Activated CD4-positive, CD25-positive, alpha-beta regulatory T cell treated with anti-CD3 and anti-CD28 coated beads, Interleukin-2, amount 50 U/mL, for 24 hours (primary cell): Measurements from ENCODE around the gene TMEM132D.
"Not testable (repeated sequence)": the region's sequence is repeated elsewhere in the genome, so short reads cannot be mapped to it uniquely, and the experiment has no call there.

ENCODE experiments used
- ATAC-seq, 2 donors: fragments of 150-1000 bp; cut with Tn5 transposase; one replicate each; pipeline ENCODE4 v1.10.0; 2021; ENCODE audit warnings: mild to moderate bottlenecking in 1 of 2, moderate library complexity in 1 of 2

The TMEM132D gene

GRCh38 chr12:129082441-129082840 lies 821.4 kb downstream of the TMEM132D start:
- no peak for ATAC-seq

- ATAC-seq = no peak
Measured at GRCh38 chr12:129081755-129082250, 822.0 kb downstream of the TMEM132D start.

- ATAC-seq = no peak
Measured at GRCh38 chr12:129080821-129081220, 823.0 kb downstream of the TMEM132D start.

- ATAC-seq = no peak
Measured at GRCh38 chr12:129080391-129080790, 823.4 kb downstream of the TMEM132D start.

GRCh38 chr12:129079719-129080118 lies 824.1 kb downstream of the TMEM132D start:
- ATAC-seq = no peak

- no peak for ATAC-seq
Measured at GRCh38 chr12:129076441-129077320, 827.1 kb downstream of the TMEM132D start.

- ATAC-seq = no peak
Measured at GRCh38 chr12:129075460-129076208, 828.2 kb downstream of the TMEM132D start.

- ATAC-seq = no peak
Measured at GRCh38 chr12:129074379-129074778, 829.4 kb downstream of the TMEM132D start.

- ATAC-seq = no peak
Measured at GRCh38 chr12:129073157-129073915, 830.5 kb downstream of the TMEM132D start.

GRCh38 chr12:129071362-129071761 lies 832.5 kb downstream of the TMEM132D start:
- ATAC-seq = no peak

GRCh38 chr12:129069886-129070285 lies 833.9 kb downstream of the TMEM132D start:
- no peak for ATAC-seq

GRCh38 chr12:129068684-129069083 lies 835.1 kb downstream of the TMEM132D start:
- no peak for ATAC-seq

- no peak for ATAC-seq
Measured at GRCh38 chr12:129067491-129067890, 836.3 kb downstream of the TMEM132D start.

GRCh38 chr12:129064209-129064855 lies 839.5 kb downstream of the TMEM132D start:
- ATAC-seq = no peak

- ATAC-seq = no peak
Measured at GRCh38 chr12:129063600-129063999, 840.2 kb downstream of the TMEM132D start.

- no peak for ATAC-seq
Measured at GRCh38 chr12:129053232-129053631, 850.6 kb downstream of the TMEM132D start.

GRCh38 chr12:129052373-129052772 lies 851.5 kb downstream of the TMEM132D start:
- no peak for ATAC-seq

- ATAC-seq = no peak
Measured at GRCh38 chr12:129049917-129050316, 853.9 kb downstream of the TMEM132D start.

- not testable (repeated sequence) for ATAC-seq
Measured at GRCh38 chr12:129043334-129043733, 860.5 kb downstream of the TMEM132D start.

- ATAC-seq = no peak
Measured at GRCh38 chr12:129036135-129036534, 867.7 kb downstream of the TMEM132D start.

- ATAC-seq = no peak
Measured at GRCh38 chr12:129034558-129035289, 869.1 kb downstream of the TMEM132D start.

GRCh38 chr12:129028844-129029243 lies 875.0 kb downstream of the TMEM132D start:
- ATAC-seq = no peak
